Brain microvascular endothelial cell (primary cell): ENCODE measurements around the gene MAP3K1.

Experiments used
- DNase-seq: peaks from one replicate; pipeline ENCODE4 v3.0.0-alpha.2; 2020
- H3K27ac ChIP-seq: fragments of 250-450 bp; sonication (Bioruptor Pico); 2 replicates; pipeline ENCODE4 v1.5.1; 2020; ENCODE audit warnings: mild to moderate bottlenecking, moderate library complexity
- H3K27me3 ChIP-seq: fragments of 250-450 bp; sonication (Bioruptor Pico); replicated peaks from 2 replicates; pipeline ENCODE4 v1.5.1; 2020; ENCODE audit warnings: mild to moderate bottlenecking
- H3K36me3 ChIP-seq: fragments of 250-450 bp; sonication (Bioruptor Pico); replicated peaks from 2 replicates; pipeline ENCODE4 v1.5.1; 2020; ENCODE audit warnings: mild to moderate bottlenecking
- H3K4me3 ChIP-seq: 2 replicates; pipeline ENCODE4 v1.5.1; 2011; ENCODE audit warnings: low read depth, mild to moderate bottlenecking, control low read depth, low read length, moderate library complexity
- in situ Hi-C: cut with HindIII; loops from 2 replicates; pipeline ENCODE4 v1.10.0; 2017; ENCODE audit warnings: low sequenced_read_pairs, low pct_ligation_motif_present
- TF ChIP-seq, protein P1 (sequence below): IDR thresholded peaks from 2 replicates; pipeline ENCODE4 v1.5.1; 2011; ENCODE audit warnings: low read depth, mild to moderate bottlenecking, moderate library complexity, low read length, control low read depth, inconsistent platforms; ENCODE audit errors: missing control alignments

MAP3K1 gene

DNA sequence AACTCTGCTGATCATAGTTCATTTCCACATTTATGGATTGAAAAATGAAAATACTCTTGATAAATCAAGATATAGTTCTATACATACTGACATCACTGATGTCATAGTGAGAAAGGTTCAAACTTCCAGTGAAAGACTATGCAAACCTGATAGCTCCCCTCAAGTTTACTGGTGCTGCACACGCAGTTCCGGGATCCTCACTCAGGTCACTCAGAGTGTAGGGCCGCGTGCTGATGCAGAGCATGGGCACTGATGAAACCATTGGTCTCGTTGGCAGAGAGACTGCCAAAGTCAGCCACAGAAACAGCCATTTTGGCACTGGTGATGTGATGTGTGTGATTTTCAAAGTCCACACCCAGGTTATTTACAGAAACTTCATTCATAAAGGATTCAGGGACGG is 107.6 kb downstream of the MAP3K1 start:
- TF ChIP-seq, protein P1, sequence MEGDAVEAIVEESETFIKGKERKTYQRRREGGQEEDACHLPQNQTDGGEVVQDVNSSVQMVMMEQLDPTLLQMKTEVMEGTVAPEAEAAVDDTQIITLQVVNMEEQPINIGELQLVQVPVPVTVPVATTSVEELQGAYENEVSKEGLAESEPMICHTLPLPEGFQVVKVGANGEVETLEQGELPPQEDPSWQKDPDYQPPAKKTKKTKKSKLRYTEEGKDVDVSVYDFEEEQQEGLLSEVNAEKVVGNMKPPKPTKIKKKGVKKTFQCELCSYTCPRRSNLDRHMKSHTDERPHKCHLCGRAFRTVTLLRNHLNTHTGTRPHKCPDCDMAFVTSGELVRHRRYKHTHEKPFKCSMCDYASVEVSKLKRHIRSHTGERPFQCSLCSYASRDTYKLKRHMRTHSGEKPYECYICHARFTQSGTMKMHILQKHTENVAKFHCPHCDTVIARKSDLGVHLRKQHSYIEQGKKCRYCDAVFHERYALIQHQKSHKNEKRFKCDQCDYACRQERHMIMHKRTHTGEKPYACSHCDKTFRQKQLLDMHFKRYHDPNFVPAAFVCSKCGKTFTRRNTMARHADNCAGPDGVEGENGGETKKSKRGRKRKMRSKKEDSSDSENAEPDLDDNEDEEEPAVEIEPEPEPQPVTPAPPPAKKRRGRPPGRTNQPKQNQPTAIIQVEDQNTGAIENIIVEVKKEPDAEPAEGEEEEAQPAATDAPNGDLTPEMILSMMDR, result no peak
- in situ Hi-C loops, result loop anchor here (25.0 kb wide), 1 partner anchor 339 kb away; no protein-coding TSS in a partner anchor
- Histone ChIP-seq H3K36me3 (peaks cover 25% of the 10 kb centered on the region), H3K27ac (no peak overlapping the region), H3K4me3 (no peak overlapping the region), H3K27me3 (no peaks in the 10 kb centered on the region)
- DNase-seq, result no peak

DNA sequence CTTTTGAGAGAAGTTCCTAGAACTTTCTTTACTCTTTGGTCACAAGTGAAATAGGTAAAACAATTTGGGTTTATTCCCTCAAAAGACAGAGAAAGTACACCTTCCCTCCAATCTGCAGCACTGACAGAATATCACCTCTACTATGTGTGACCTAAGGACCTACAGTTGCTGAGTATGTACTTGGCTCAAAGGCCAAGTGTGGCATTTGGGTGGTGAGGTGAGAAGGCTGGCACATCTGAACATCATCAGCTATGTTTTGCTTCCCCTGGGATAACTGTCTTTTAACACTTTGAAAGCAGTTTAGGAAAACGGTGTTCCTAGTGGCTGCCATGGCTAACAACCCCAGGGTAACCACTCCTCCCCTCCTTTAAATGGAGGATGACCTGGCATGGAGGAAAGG is 119.0 kb downstream of the MAP3K1 start:
- in situ Hi-C loops, result no loop called here
- H3K4me3 ChIP-seq, result no peak overlapping the region
- H3K36me3 ChIP-seq, result peaks cover 58% of the 10 kb centered on the region
- no peak for DNase-seq
- TF ChIP-seq, protein P1, result no peak
- H3K27me3 ChIP-seq, result no peaks in the 10 kb centered on the region
- H3K27ac ChIP-seq, result no peak overlapping the region

DNA sequence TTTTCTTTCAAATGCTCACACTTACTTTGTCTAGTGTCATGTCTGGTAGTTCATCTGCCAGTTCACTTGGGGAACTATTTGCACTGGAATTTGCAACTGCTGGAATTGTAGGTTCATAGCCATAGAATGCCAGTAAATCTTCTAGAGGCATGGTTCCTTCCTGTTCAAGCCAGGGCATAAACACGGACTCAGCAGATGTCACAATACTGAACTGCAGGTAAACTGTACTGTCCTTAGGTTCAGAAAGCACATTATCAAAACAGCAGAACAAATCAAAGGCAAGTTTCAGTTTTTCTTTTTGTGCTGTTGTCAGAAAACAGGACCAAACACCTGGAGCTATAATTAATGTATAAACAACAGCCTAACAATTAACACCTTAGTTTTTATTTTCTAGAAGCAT is 123.5 kb downstream of the MAP3K1 start:
- in situ Hi-C loops, result no loop called here
- Histone ChIP-seq H3K27me3 (no peaks in the 10 kb centered on the region), H3K27ac (no peak overlapping the region), H3K4me3 (no peak overlapping the region), H3K36me3 (peaks cover 58% of the 10 kb centered on the region)
- TF ChIP-seq, protein P1, result no peak
- DNase-seq, result no peak

DNA sequence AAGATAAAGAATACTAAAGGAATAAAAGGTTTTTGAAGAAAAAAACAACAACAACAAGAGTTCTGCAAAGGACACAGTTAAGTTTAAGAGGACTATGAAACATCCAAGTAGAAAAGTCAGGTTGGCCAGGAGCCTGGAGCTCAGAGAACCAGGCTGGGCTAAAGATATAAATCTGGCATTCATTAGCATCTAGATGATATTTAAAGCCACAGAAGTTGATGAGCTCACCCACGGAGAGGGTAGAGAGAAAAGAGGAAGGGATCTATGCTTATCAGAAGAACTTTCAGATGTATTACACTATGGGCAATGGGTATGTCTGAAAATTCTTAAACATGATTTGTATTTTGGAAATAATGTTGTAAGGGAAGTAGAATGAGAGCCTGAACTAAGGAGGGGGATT is 126.6 kb downstream of the MAP3K1 start:
- Histone ChIP-seq H3K36me3 (peaks cover 40% of the 10 kb centered on the region), H3K4me3 (no peak overlapping the region), H3K27me3 (no peaks in the 10 kb centered on the region), H3K27ac (no peak overlapping the region)
- DNase-seq, result no peak
- in situ Hi-C loops, result no loop called here
- TF ChIP-seq, protein P1, result no peak
